Panc1 (cell line): ENCODE data around the gene KLK7.

Source experiments
- CTCF ChIP-seq: fragments of 450-650 bp; IDR thresholded peaks from 2 replicates; pipeline ENCODE4 v1.5.1; 2017; ENCODE audit warnings: mild to moderate bottlenecking
- POLR2AphosphoS5 ChIP-seq: IDR thresholded peaks from 2 replicates; pipeline ENCODE4 v1.6.1; 2012; ENCODE audit warnings: mild to moderate bottlenecking, low read depth, low read length, moderate library complexity
- REST ChIP-seq, 2 experiments: IDR thresholded peaks; 2 replicates each; pipeline ENCODE4 v1.6.1; 2011 to 2012; ENCODE audit warnings: low read depth in 2 of 2, control low read depth in 1 of 2, low read length in 1 of 2, mild to moderate bottlenecking in 1 of 2, moderate library complexity in 1 of 2; ENCODE audit not compliant: insufficient read depth in 1 of 2
- SIN3A ChIP-seq: IDR thresholded peaks from 2 replicates; pipeline ENCODE4 v1.6.1; 2012; ENCODE audit warnings: low read depth, mild to moderate bottlenecking, low read length, moderate library complexity, borderline replicate concordance; ENCODE audit not compliant: insufficient read depth
- TCF7L2 ChIP-seq: IDR thresholded peaks from 2 replicates; pipeline ENCODE4 v1.6.1; 2011; ENCODE audit warnings: mild to moderate bottlenecking, low read depth, low read length, inconsistent platforms

GRCh38 chr19:51000981-51001380 lies 17.3 kb upstream of the KLK7 start:
- no peak for TF ChIP-seq CTCF
- TF ChIP-seq POLR2AphosphoS5 = no peak
- TF ChIP-seq REST (IDR thresholded peaks at IDR 0.05; ENCODE audit: insufficient read depth in 1 of 2, low read depth in 2 of 2, low read length in 1 of 2) = no peak
- TF ChIP-seq SIN3A = no peak
- no peak for TF ChIP-seq TCF7L2
